ENCODE measurements around the gene GNB3.

GNB3 gene

GRCh38 chr12:6839482-6840201, 1.1 kb upstream of the GNB3 start:
- no peak for DNase-seq

- no peak for DNase-seq
These were observed 395 bp upstream of the GNB3 start for GRCh38 chr12:6840330-6840729.

DNA sequence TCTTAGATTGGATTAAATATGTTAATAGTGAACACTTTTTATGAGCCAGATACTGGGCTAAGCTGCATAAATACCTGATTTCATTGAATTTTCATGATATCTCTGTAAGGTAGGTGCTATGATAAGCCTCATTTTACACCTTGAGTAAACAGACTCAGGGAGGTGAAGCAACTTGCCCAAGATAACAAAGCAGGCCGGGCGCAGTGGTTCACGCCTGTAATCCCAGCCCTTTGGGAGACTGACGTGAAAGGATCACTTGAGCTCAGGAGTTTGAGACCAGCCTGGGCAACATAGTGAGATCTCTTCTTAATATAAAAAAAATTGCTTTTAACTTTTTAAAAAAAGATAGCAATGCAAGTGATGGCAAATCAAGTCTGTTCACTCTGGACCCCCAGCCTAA, 1.4 kb downstream of the GNB3 start:
- DNase-seq: no peak

GRCh38 chr12:6843118-6843902, 2.6 kb downstream of the GNB3 start:
- DNase-seq: no peak

DNA sequence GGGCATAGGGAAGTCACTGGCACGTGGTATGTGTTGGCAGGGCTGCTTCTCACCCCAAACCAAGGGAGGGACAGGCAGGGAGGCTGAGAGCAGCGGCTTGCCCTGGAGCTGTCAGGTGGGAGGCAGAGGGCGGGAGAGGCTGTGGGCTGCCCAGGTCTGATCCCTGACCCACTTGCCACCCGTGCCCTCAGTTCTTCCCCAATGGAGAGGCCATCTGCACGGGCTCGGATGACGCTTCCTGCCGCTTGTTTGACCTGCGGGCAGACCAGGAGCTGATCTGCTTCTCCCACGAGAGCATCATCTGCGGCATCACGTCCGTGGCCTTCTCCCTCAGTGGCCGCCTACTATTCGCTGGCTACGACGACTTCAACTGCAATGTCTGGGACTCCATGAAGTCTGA, 4.7 kb downstream of the GNB3 start:
- no peak for DNase-seq

DNA sequence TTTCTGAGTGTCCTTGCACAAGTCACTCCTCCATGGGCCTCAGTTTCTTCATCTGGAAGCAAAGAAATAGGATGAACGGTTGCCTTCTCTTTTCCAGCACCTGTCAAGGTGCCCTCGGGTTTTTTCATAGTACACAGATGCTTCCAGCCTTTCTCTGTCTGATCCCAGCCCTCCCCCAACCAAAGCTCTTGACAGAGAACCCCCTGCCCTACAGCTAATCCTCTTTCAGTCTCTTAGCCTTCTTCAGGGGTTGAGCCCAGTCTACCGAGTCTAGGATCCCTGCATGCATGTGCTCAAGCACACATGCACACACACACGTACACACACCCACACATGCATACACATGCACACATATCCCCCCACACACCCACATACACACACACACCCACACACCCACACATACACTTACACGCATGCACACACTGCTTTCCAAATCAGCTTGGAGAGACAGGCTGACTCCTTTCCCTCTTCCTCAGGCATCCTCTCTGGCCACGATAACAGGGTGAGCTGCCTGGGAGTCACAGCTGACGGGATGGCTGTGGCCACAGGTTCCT, 5.7 kb downstream of the GNB3 start:
- no peak for DNase-seq

DNA sequence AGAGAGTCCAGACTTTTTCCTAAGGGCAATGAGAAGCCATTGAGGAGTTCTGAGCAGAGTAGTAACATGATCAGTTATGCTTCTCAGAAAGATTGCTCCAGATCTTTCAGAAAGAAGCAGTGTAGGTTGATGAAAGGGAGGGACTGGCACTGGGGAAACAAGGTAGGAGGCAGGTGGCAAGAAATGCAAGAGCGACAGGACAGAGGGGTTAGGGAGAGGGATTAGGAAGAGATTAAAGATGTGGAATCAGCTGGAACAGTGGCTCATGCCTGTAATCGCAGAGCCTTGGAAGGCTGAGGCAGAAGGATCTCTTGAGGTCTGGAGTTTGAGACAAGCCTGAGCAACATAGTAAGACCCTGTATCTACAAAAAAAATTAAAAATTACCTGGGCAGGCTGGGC, 7.0 kb downstream of the GNB3 start:
- DNase-seq: no peak

- DNase-seq: no peak
These were observed 8.7 kb downstream of the GNB3 start for GRCh38 chr12:6849427-6849826.

GRCh38 chr12:6849976-6850560, 9.3 kb downstream of the GNB3 start:
- DNase-seq: no peak

DNA sequence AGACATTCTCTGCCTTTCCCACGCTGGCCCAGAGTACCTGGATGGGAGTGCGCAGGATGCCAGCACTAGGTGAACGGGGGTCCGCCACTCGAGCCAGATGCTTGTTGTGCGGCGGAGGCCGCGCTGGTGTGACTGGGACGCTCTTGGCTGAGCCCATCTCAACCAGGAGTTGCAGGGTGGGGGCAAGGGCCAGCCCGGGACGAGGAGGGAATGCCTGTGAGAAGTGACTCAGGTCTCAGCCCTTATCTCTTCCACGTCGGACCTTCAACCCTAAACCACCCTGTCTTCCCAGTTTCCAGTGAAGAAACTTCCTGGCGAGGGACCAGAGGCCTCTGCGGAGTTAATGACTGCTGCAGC, 10.0 kb downstream of the GNB3 start:
- no peak for DNase-seq

GRCh38 chr12:6851153-6851920, 10.6 kb downstream of the GNB3 start, which contains the start of gene CDCA3:
CDCA3 (minus strand) TSS chr12:6851286; CDS start chr12:6850952, 334 bp downstream.
- peak; percentile 84 to 98 (median 90) for DNase-seq

DNA sequence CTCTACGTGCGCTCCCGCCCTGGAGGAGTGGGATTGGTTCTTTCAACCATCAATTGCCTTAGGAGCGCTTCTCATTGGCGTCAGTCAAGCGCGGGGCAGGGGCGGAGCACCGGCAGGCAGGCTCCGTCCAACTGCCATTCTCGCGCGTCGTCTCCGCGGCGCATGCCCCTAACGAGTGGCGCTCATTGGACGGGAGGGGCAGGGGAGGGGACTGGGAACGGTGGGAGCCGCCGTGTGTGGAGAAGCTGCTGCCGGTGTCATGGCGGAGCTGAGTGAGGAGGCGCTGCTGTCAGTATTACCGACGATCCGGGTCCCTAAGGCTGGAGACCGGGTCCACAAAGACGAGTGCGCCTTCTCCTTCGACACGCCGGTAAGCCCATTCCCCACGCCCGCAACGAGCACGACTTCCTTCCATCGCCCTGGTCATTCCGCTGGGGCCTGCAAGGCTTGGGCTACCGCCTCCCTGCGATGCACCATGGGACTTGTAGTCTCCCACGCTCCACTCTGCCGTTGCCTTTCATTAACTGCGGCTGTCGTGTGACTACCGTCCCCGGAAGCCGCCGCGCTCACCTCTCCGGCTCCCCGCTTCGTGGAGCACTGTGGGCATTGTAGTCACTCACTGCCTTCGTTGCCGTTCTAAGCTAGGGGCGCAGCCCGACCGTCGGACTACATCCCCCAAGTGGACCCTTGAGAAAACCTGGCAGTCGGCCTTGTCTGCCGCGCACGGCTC, 11.4 kb downstream of the GNB3 start, which contains the start of gene USP5:
TSS of gene USP5 (plus strand) at position 230 of the 730 bp plus-strand sequence. CDS start at position 260, 30 bp downstream.
- DNase-seq: peak; percentile 96 to 100 (median 98)

GRCh38 chr12:6852651-6853354, 12.1 kb downstream of the GNB3 start:
- DNase-seq: peak in 4 of 5 donors; percentile 51 to 83 (median 55)

DNA sequence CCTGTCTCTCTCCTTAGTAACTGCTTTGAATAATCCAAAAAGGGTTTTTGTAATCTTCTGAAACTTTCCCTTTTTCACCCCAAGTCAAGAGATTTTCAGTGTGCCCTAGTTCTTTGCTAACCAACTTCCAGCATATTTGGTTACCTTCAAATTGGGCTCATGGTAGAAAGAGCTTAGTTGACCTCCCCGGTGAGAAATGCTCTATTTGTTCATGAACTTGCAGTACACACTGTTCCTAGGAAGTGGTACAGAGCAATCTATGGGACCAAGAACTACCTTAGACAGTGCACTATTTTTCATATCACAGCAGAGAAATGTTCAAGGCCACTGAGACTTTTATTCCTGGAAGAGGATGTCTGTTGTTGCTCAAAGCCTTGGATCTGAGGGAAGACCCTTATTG, 12.9 kb downstream of the GNB3 start:
- DNase-seq: no peak

- no peak for DNase-seq
These were observed 13.3 kb downstream of the GNB3 start for GRCh38 chr12:6854036-6854435.

DNA sequence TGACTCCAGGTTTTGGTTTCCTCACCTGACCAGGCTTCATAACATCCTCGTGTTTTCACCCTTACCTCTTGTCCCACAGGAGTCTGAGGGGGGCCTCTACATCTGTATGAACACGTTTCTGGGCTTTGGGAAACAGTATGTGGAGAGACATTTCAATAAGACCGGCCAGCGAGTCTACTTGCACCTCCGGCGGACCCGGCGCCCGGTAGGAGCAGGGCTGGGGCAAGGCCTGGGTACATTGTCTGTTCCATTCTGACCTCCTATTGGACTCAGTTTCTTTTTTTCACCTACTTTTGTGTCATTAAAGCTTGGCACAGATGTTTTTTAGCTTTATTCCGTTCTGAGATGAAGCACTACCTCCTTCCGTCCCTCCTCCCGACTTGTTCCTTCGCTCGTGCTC, 14.6 kb downstream of the GNB3 start:
- DNase-seq: no peak

DNA sequence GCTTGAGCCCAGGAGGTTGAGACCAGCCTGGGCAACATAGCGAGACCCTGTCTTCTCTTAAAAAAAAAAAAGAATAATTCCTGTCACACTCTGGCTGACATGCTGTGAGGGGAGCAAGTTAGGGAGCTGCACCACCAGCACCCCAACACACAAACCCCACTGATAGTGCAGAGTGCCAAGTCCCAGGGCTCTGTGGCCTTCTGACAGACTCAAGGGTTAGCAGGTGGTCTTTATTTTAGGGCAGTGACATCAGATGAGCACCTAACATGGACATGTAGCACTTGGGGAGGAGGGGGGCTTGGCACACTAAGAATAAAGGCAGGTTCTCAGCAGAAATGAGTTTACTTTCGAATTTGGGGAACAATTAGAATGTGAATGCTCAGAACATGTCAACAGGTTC, 18.1 kb downstream of the GNB3 start:
- DNase-seq: no peak

- no peak for DNase-seq
These were observed 19.4 kb downstream of the GNB3 start for GRCh38 chr12:6860116-6860515.

DNA sequence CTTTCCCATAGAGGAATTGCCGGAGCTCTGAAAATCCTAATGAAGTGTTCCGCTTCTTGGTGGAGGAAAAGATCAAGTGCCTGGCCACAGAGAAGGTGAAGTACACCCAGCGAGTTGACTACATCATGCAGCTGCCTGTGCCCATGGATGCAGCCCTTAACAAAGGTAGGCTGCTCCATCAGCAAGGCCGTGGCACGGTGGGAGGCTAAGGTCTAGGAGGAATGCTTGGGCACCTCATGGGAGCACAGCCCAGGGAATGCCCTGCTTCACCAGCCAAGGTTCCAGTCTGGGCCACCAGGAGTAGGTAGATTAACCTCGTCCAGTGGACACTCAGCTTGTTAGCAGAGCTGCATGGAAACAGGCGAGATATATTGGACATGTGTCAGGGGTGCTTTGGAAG, 20.2 kb downstream of the GNB3 start:
- DNase-seq: no peak

GRCh38 chr12:6861391-6861790, 20.7 kb downstream of the GNB3 start:
- DNase-seq: no peak

DNA sequence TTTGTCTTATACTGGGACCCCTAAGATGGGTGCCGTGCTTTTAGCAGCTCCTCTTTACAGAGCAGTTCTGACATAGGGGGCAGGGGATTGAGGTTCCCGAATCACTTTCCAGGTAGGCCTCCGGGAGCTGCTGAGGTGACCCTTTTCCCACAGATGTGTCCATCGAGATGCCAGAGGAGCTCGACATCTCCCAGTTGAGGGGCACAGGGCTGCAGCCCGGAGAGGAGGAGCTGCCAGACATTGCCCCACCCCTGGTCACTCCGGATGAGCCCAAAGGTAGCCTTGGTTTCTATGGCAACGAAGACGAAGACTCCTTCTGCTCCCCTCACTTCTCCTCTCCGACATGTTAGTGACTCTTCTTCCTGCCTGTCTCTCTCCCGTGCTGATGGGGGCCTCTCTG, 22.3 kb downstream of the GNB3 start:
- no peak for DNase-seq

Measured in T-helper 1 cell (primary cell).